ENCODE data around the gene CCDC107. TPM values are rescaled to one million over a fixed set of nuclear protein-coding genes. Genes with fewer than 3 reads are reported as not detected.
A peak's percentile ranks its signal among the peaks of the same experiment; 100 is the strongest.

CCDC107 gene
- total and polyA plus RNA-seq, 2 of the 13 experiments (the other 11 are each of a cell fraction or from before 2014, with no cell fraction given) = 7.1 to 15.2 TPM

GRCh38 chr9:35664531-35665470 lies 6.7 kb downstream of the CCDC107 start, which contains the start of gene ARHGEF39 (continued):
- TF ChIP-seq, protein P1, sequence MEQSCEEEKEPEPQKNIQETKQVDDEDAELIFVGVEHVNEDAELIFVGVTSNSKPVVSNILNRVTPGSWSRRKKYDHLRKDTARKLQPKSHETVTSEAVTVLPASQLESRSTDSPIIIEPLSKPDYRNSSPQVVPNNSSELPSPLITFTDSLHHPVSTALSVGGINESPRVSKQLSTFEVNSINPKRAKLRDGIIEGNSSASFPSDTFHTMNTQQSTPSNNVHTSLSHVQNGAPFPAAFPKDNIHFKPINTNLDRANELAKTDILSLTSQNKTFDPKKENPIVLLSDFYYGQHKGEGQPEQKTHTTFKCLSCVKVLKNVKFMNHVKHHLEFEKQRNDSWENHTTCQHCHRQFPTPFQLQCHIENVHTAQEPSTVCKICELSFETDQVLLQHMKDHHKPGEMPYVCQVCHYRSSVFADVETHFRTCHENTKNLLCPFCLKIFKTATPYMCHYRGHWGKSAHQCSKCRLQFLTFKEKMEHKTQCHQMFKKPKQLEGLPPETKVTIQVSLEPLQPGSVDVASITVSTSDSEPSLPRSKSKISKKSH (CRISPR knock-in tag; IDR thresholded peaks at IDR 0.05; ENCODE audit: borderline replicate concordance) = no peak; the same call in 1 of the 2 replicates
- peak; percentile 37 for TF ChIP-seq AGO1 (IDR thresholded peaks at IDR 0.05; ENCODE audit: low read depth, low read length, poor library complexity, severe bottlenecking)
- peak; percentile 79 for TF ChIP-seq NKX3-1 (CRISPR knock-in tag; IDR thresholded peaks at IDR 0.05)
- TF ChIP-seq TFDP1 (CRISPR knock-in tag; IDR thresholded peaks at IDR 0.05; ENCODE audit: borderline replicate concordance) = peak; percentile 99
- TF ChIP-seq, protein P2, sequence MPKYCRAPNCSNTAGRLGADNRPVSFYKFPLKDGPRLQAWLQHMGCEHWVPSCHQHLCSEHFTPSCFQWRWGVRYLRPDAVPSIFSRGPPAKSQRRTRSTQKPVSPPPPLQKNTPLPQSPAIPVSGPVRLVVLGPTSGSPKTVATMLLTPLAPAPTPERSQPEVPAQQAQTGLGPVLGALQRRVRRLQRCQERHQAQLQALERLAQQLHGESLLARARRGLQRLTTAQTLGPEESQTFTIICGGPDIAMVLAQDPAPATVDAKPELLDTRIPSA (CRISPR knock-in tag; IDR thresholded peaks at IDR 0.05; ENCODE audit: borderline replicate concordance) = peak; percentile 85
- TF ChIP-seq NR2F6 (IDR thresholded peaks at IDR 0.05) = no peak
- 0 out of 2 replicates have a peak, but pooled peaks have one; percentile 60 for TF ChIP-seq NR2F6 (CRISPR knock-in tag; IDR thresholded peaks at IDR 0.05)
- no peak for TF ChIP-seq IKZF1 (IDR thresholded peaks at IDR 0.05)
- no peak for TF ChIP-seq SETDB1 (CRISPR knock-in tag; IDR thresholded peaks at IDR 0.05; ENCODE audit: borderline replicate concordance)
- TF ChIP-seq, protein P3, sequence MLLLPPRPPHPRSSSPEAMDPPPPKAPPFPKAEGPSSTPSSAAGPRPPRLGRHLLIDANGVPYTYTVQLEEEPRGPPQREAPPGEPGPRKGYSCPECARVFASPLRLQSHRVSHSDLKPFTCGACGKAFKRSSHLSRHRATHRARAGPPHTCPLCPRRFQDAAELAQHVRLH (CRISPR knock-in tag; IDR thresholded peaks at IDR 0.05; ENCODE audit: borderline replicate concordance, low read depth) = peak; percentile 91; the same call in 1 of the 2 replicates
- TF ChIP-seq SMAD9 (CRISPR knock-in tag; IDR thresholded peaks at IDR 0.05) = 0 out of 2 replicates have a peak, but pooled peaks have one; percentile 48
- no peak for TF ChIP-seq ZNF10 (CRISPR knock-in tag; IDR thresholded peaks at IDR 0.05; ENCODE audit: borderline replicate concordance, low read depth)
- no peak; the same call in 1 of the 2 replicates for TF ChIP-seq NRL (CRISPR knock-in tag; IDR thresholded peaks at IDR 0.05; ENCODE audit: borderline replicate concordance)
- TF ChIP-seq ZNF674 (CRISPR knock-in tag; IDR thresholded peaks at IDR 0.05; ENCODE audit: low read depth) = no peak
- no peak for TF ChIP-seq HNRNPH1 (optimal IDR thresholded peaks at IDR 0.05; ENCODE audit: low read depth, low read length)
- TF ChIP-seq THAP9 (CRISPR knock-in tag; IDR thresholded peaks at IDR 0.05; ENCODE audit: borderline replicate concordance) = peak; percentile 82; the same call in 1 of the 2 replicates
- TF ChIP-seq MYC (CRISPR knock-in tag; IDR thresholded peaks at IDR 0.05; ENCODE audit: borderline replicate concordance) = peak; percentile 94
- 0 out of 2 replicates have a peak, but pooled peaks have one; percentile 56 for TF ChIP-seq AKAP8 (CRISPR knock-in tag; IDR thresholded peaks at IDR 0.05)
- 0 out of 2 replicates have a peak, but pooled peaks have one; percentile 2 for TF ChIP-seq ZNF101 (CRISPR knock-in tag; IDR thresholded peaks at IDR 0.05; ENCODE audit: borderline replicate concordance, low read depth)
- TF ChIP-seq, protein P4, sequence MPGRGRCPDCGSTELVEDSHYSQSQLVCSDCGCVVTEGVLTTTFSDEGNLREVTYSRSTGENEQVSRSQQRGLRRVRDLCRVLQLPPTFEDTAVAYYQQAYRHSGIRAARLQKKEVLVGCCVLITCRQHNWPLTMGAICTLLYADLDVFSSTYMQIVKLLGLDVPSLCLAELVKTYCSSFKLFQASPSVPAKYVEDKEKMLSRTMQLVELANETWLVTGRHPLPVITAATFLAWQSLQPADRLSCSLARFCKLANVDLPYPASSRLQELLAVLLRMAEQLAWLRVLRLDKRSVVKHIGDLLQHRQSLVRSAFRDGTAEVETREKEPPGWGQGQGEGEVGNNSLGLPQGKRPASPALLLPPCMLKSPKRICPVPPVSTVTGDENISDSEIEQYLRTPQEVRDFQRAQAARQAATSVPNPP (CRISPR knock-in tag; IDR thresholded peaks at IDR 0.05) = peak; percentile 96
